Gastrocnemius medialis (tissue), 4 donors: ENCODE measurements around the gene COL5A2. TPM values are rescaled to one million over a fixed set of nuclear protein-coding genes. Genes with fewer than 3 reads are reported as not detected.

Experiments
- ATAC-seq, 2 donors: fragments of 150-250 bp; one replicate each; pipeline ENCODE4 v1.9.1; 2016
- DNase-seq, 2 donors: peaks; one replicate each; pipeline ENCODE4 v3.0.0-alpha.2; 2019
- H3K27ac ChIP-seq, 4 donors: fragments of 200-600 bp; sonication (generic); 1 replicate in 1 of 4; 2 replicates in 3 of 4; pipeline ENCODE4 v1.5.1; 2016 to 2018; ENCODE audit warnings: mild to moderate bottlenecking in 2 of 4, moderate library complexity in 1 of 4
- H3K27me3 ChIP-seq, 3 donors: fragments of 200-600 bp; sonication (generic) in 2 of 3; 1 replicate in 1 of 3; 2 replicates in 2 of 3; pipeline versions ENCODE4 v1.5.1 to v1.6.0; 2016 to 2019; ENCODE audit warnings: mild to moderate bottlenecking in 1 of 3, moderate library complexity in 1 of 3
- H3K36me3 ChIP-seq, 2 donors: fragments of 200-600 bp; sonication (generic) in 1 of 2; one replicate each; pipeline ENCODE4 v1.5.1; 2017 to 2018
- H3K4me1 ChIP-seq, 2 donors: fragments of 200-600 bp; sonication (generic) in 1 of 2; one replicate each; pipeline ENCODE4 v1.5.1; 2016 to 2017; ENCODE audit warnings: mild to moderate bottlenecking in 2 of 2
- H3K4me3 ChIP-seq, 4 donors: fragments of 200-600 bp; sonication (generic) in 3 of 4; 1 replicate in 1 of 4; 2 replicates in 3 of 4; pipeline ENCODE4 v1.5.1; 2016 to 2019; ENCODE audit warnings: mild to moderate bottlenecking in 2 of 4
- H3K9me3 ChIP-seq, 3 donors: fragments of 200-600 bp; sonication (generic) in 2 of 3; 1 replicate in 1 of 3; 2 replicates in 2 of 3; pipeline ENCODE4 v1.5.1; 2016 to 2019
- CTCF ChIP-seq, 5 experiments: fragments of 450-650 bp in 3 of 5; fragments of 200-600 bp in 2 of 5; sonication (generic) in 2 of 5; IDR thresholded peaks in 4 of 5; conservative IDR thresholded peaks in 1 of 5; 1 replicate in 4 of 5; 2 replicates in 1 of 5; pipeline ENCODE4 v1.5.1; 2016 to 2019; ENCODE audit warnings: antibody characterized with exemption in 5 of 5, mild to moderate bottlenecking in 3 of 5, moderate library complexity in 3 of 5
- POLR2A ChIP-seq, 2 donors: fragments of 450-650 bp; IDR thresholded peaks; one replicate each; pipeline ENCODE4 v1.6.1; 2017; ENCODE audit warnings: antibody characterized with exemption in 2 of 2, mild to moderate bottlenecking in 2 of 2, moderate library complexity in 2 of 2
- in situ Hi-C, 4 donors: fragments of 200-750 bp; cut with MboI; loops; one replicate each; pipeline versions ENCODE4 v1.15.0 to v1.8.0; 2017; ENCODE audit warnings: low sequenced_read_pairs in 4 of 4
- intact Hi-C: fragments of 100-400 bp; cut with DNase I; formaldehyde crosslinking; loops from one replicate; pipeline ENCODE4 v1.15.1; 2023; ENCODE audit warnings: low total_unique reads
- total RNA-seq, 4 donors: library from RNA; depleted of rRNA; stranded (reverse); fragments of >200 nt; gene quantifications; one replicate each; pipeline versions ENCODE4 v1.1.0 to v1.2.3, GENCODE V29; 2016

COL5A2 gene
- total RNA-seq, 4 donors from 2014 or later: 4.4 to 9.8 (median 6.2) TPM

GRCh38 chr2:189069855-189070619 is 109.5 kb downstream of the COL5A2 start:
- Histone ChIP-seq H3K27me3 (no peaks in the 10 kb centered on the region), H3K4me1 (peaks cover 0 to 7% of the 10 kb centered on the region in 2 donors), H3K27ac (no peak overlapping the region), H3K36me3 (no peaks in the 10 kb centered on the region), H3K4me3 (no peak overlapping the region), H3K9me3 (no peaks in the 10 kb centered on the region)
- DNase-seq (no peak), ATAC-seq (no peak)
- TF ChIP-seq POLR2A (IDR thresholded peaks at IDR 0.05) (no peak), CTCF (IDR thresholded peaks at IDR 0.05 in 4 of 5, conservative IDR thresholded peaks at IDR 0.05 in 1 of 5) (no peak)
- in situ Hi-C loops: no loop called here
- intact Hi-C loops: no loop called here

GRCh38 chr2:189066037-189066436 is 113.5 kb downstream of the COL5A2 start:
- ATAC-seq (no peak), DNase-seq (no peak)
- TF ChIP-seq POLR2A (IDR thresholded peaks at IDR 0.05): no peak
- TF ChIP-seq CTCF (IDR thresholded peaks at IDR 0.05 in 4 of 5, conservative IDR thresholded peaks at IDR 0.05 in 1 of 5): no peak
- Histone ChIP-seq H3K9me3 (no peaks in the 10 kb centered on the region), H3K36me3 (no peaks in the 10 kb centered on the region), H3K27ac (no peak overlapping the region), H3K27me3 (no peaks in the 10 kb centered on the region), H3K4me1 (peaks cover 0 to 7% of the 10 kb centered on the region in 2 donors), H3K4me3 (no peak overlapping the region)
- intact Hi-C loops: no loop called here
- in situ Hi-C loops: no loop called here

GRCh38 chr2:189060096-189060642 is 119.4 kb downstream of the COL5A2 start:
- Histone ChIP-seq H3K4me3 (no peak overlapping the region), H3K9me3 (no peaks in the 10 kb centered on the region), H3K27ac (no peak overlapping the region), H3K27me3 (no peaks in the 10 kb centered on the region), H3K4me1 (no peaks in the 10 kb centered on the region), H3K36me3 (no peaks in the 10 kb centered on the region)
- in situ Hi-C loops (no loop called here), intact Hi-C loops (no loop called here)
- no peak for TF ChIP-seq CTCF (IDR thresholded peaks at IDR 0.05 in 4 of 5, conservative IDR thresholded peaks at IDR 0.05 in 1 of 5)
- TF ChIP-seq POLR2A (IDR thresholded peaks at IDR 0.05): no peak
- ATAC-seq (no peak), DNase-seq (no peak)

GRCh38 chr2:189057316-189057715 is 122.2 kb downstream of the COL5A2 start:
- DNase-seq: no peak
- Histone ChIP-seq H3K4me1 (no peaks in the 10 kb centered on the region), H3K36me3 (peaks cover 0 to 8% of the 10 kb centered on the region in 2 donors), H3K4me3 (no peak overlapping the region), H3K27me3 (no peaks in the 10 kb centered on the region), H3K9me3 (no peaks in the 10 kb centered on the region), H3K27ac (no peak overlapping the region)
- TF ChIP-seq POLR2A (IDR thresholded peaks at IDR 0.05): no peak
- TF ChIP-seq CTCF (IDR thresholded peaks at IDR 0.05 in 4 of 5, conservative IDR thresholded peaks at IDR 0.05 in 1 of 5): no peak
- intact Hi-C loops (no loop called here), in situ Hi-C loops (no loop called here)
- no peak for ATAC-seq
